GM12878 (cell line): ENCODE results near the gene NFAM1. TPM values are rescaled to one million over a fixed set of nuclear protein-coding genes. Genes with fewer than 3 reads are reported as not detected.

Experiments used
- BCL3 ChIP-seq: IDR thresholded peaks from 2 replicates; pipeline ENCODE4 v1.6.1; 2011; ENCODE audit warnings: borderline replicate concordance, low read depth, mild to moderate bottlenecking, moderate library complexity, low read length; ENCODE audit not compliant: insufficient read depth, poor library complexity, severe bottlenecking
- BCLAF1 ChIP-seq: fragments of 450-650 bp; IDR thresholded peaks from 2 replicates; pipeline ENCODE4 v1.6.1; 2017; ENCODE audit warnings: antibody characterized with exemption, mild to moderate bottlenecking, moderate library complexity
- IRF4 ChIP-seq: IDR thresholded peaks from 2 replicates; pipeline ENCODE4 v1.6.1; 2011; ENCODE audit warnings: low read depth, low read length
- JUND ChIP-seq: IDR thresholded peaks from 2 replicates; pipeline ENCODE4 v1.6.1; 2012; ENCODE audit warnings: low read depth, mild to moderate bottlenecking, low read length, improper control_type of control experiment, moderate library complexity
- RFX5 ChIP-seq: IDR thresholded peaks from 2 replicates; pipeline ENCODE4 v1.6.1; 2011; ENCODE audit warnings: low read depth, low read length, improper control_type of control experiment
- ZBTB11 ChIP-seq: fragments of 450-650 bp; formaldehyde crosslinking; IDR thresholded peaks from 2 replicates; pipeline ENCODE4 v1.5.0; 2022; ENCODE audit warnings: mild to moderate bottlenecking, missing genetic modification characterization
- polyA plus RNA-seq, 11 experiments: library from polyadenylated mRNA; depleted of rRNA in 4 of 11; unstranded in 6 of 11; stranded (reverse) in 5 of 11; fragments of >200 nt; fragmentation: Nextera tagmentation in 4 of 11; fragmentation: Illumina TruSeq in 1 of 11; extraction: Ambion mirVana in 4 of 11; extraction: Trizol in 1 of 11; gene quantifications; 1 replicate in 1 of 11; 2 replicates in 10 of 11; pipeline versions ENCODE4 v1.2.1 to v1.2.3, GENCODE V29; 2011 to 2016; ENCODE audit warnings: inconsistent platforms in 2 of 11, missing spikeins in 2 of 11, low read depth in 1 of 11
- total RNA-seq, 4 experiments: library from RNA; depleted of rRNA in 3 of 4; stranded (reverse); fragments of >200 nt in 3 of 4; fragmentation: Illumina TruSeq in 1 of 4; extraction: Trizol in 1 of 4; gene quantifications; 2 replicates each; pipeline versions ENCODE4 v1.2.1 to v1.2.3, GENCODE V29; 2013 to 2021

NFAM1 gene
- total and polyA plus RNA-seq, 10 of the 15 experiments (the other 5 are each of a cell fraction or from before 2014, with no cell fraction given), result 0.13 to 1.3 (median 0.24) TPM; not detected in 3

GRCh38 chr22:42344361-42344905 is 87.8 kb downstream of the NFAM1 start (continued):
- TF ChIP-seq ZBTB11 (CRISPR knock-in tag), result no peak
- TF ChIP-seq IRF4, result no peak
- TF ChIP-seq JUND, result no peak
- no peak for TF ChIP-seq BCL3
- TF ChIP-seq RFX5, result no peak
- no peak for TF ChIP-seq BCLAF1
